22Rv1 (cell line): ENCODE data around the gene NGB.

Experiments used
- H3K27ac ChIP-seq: fragments of 450-650 bp; 2 replicates; pipeline ENCODE4 v1.5.1; 2017
- CTCF ChIP-seq: fragments of 450-650 bp; IDR thresholded peaks from 2 replicates; pipeline ENCODE4 v1.5.1; 2017; ENCODE audit warnings: mild to moderate bottlenecking
- ZFX ChIP-seq: fragments of 450-650 bp; IDR thresholded peaks from 2 replicates; pipeline ENCODE4 v1.6.1; 2017; ENCODE audit warnings: antibody characterized with exemption, borderline replicate concordance

NGB gene

GRCh38 chr14:77314539-77315457 lies 43.8 kb upstream of the NGB start:
- no peak for TF ChIP-seq CTCF
- TF ChIP-seq ZFX = no peak
- no peak overlapping the region; the same call in 1 of the 2 replicates for H3K27ac ChIP-seq

- no peak overlapping the region; the same call in 1 of the 2 replicates for H3K27ac ChIP-seq
- TF ChIP-seq CTCF = no peak
- no peak for TF ChIP-seq ZFX
Observed at GRCh38 chr14:77314043-77314442, 43.0 kb upstream of the NGB start.

GRCh38 chr14:77313371-77313770 lies 42.4 kb upstream of the NGB start:
- H3K27ac ChIP-seq = no peak overlapping the region; the same call in 1 of the 2 replicates
- TF ChIP-seq ZFX = no peak
- no peak for TF ChIP-seq CTCF

- no peak overlapping the region for H3K27ac ChIP-seq
- no peak for TF ChIP-seq ZFX
- TF ChIP-seq CTCF = no peak
Observed at GRCh38 chr14:77311217-77311616, 40.2 kb upstream of the NGB start.

GRCh38 chr14:77310026-77310425 lies 39.0 kb upstream of the NGB start:
- H3K27ac ChIP-seq = no peak overlapping the region
- TF ChIP-seq CTCF (no peak), ZFX (no peak)

GRCh38 chr14:77309131-77309530 lies 38.1 kb upstream of the NGB start:
- H3K27ac ChIP-seq = no peak overlapping the region

More at GRCh38 chr14:77309131-77309530, 38.1 kb upstream of the NGB start:
- no peak for TF ChIP-seq CTCF
- no peak for TF ChIP-seq ZFX
